Upper lobe of left lung (tissue), 6 donors: ENCODE measurements around the gene FGF12. TPM values are rescaled to one million over a fixed set of nuclear protein-coding genes. Genes with fewer than 3 reads are reported as not detected.

ENCODE experiments used
- ATAC-seq, 2 donors: fragments of 200-7000 bp; cut with Tn5 transposase; one replicate each; pipeline ENCODE4 v1.9.1; 2022; ENCODE audit warnings: mild to moderate bottlenecking in 2 of 2, moderate library complexity in 2 of 2; ENCODE audit not compliant: low FRiP score in 2 of 2
- DNase-seq, 2 donors: peaks; one replicate each; pipeline ENCODE4 v3.0.0-alpha.2; 2019 to 2020
- H3K27ac ChIP-seq, 4 donors: fragments of 200-600 bp; sonication (generic); one replicate each; pipeline ENCODE4 v1.5.1; 2016 to 2019
- H3K27me3 ChIP-seq, 4 donors: fragments of 200-600 bp; sonication (generic); one replicate each; pipeline ENCODE4 v1.5.1; 2017 to 2019
- H3K36me3 ChIP-seq, 4 donors: fragments of 200-600 bp; sonication (generic); one replicate each; pipeline ENCODE4 v1.5.1; 2016 to 2019
- H3K4me1 ChIP-seq, 4 donors: fragments of 200-600 bp; sonication (generic); one replicate each; pipeline ENCODE4 v1.5.1; 2018 to 2019
- H3K4me3 ChIP-seq, 4 donors: fragments of 200-600 bp; sonication (generic); one replicate each; pipeline ENCODE4 v1.5.1; 2017 to 2019; ENCODE audit warnings: mild to moderate bottlenecking in 2 of 4, moderate library complexity in 1 of 4
- H3K9me3 ChIP-seq, 4 donors: fragments of 200-600 bp; sonication (generic); one replicate each; pipeline ENCODE4 v1.5.1; 2018 to 2019
- CTCF ChIP-seq, 6 experiments: fragments of 450-650 bp in 4 of 6; fragments of 200-600 bp in 2 of 6; sonication (generic) in 2 of 6; IDR thresholded peaks; one replicate each; pipeline ENCODE4 v1.5.1; 2016 to 2019; ENCODE audit warnings: antibody characterized with exemption in 6 of 6
- EP300 ChIP-seq, 4 donors: sonication (generic); formaldehyde crosslinking; IDR thresholded peaks; one replicate each; pipeline ENCODE4 v1.5.1; 2017; ENCODE audit warnings: antibody characterized with exemption in 4 of 4, control low read depth in 2 of 4
- POLR2A ChIP-seq, 4 donors: fragments of 450-650 bp; IDR thresholded peaks; one replicate each; pipeline ENCODE4 v1.5.1; 2016 to 2017; ENCODE audit warnings: antibody characterized with exemption in 4 of 4, mild to moderate bottlenecking in 2 of 4
- POLR2AphosphoS5 ChIP-seq, 2 donors: sonication (generic); formaldehyde crosslinking; IDR thresholded peaks; one replicate each; pipeline ENCODE4 v1.5.1; 2017; ENCODE audit warnings: antibody characterized with exemption in 2 of 2
- WGBS, 2 donors: methylation state at CpG; one replicate each; pipeline ENCODE4 v1.1.5; 2017 to 2018; 5-methylcytosine and 5-hydroxymethylcytosine counted together
- total RNA-seq, 6 donors: library from RNA; depleted of rRNA in 4 of 6; stranded (reverse); fragments of >200 nt in 4 of 6; gene quantifications; one replicate each; pipeline versions ENCODE4 v1.1.0 to v1.2.1, GENCODE V29; 2016 to 2021
- donor health status: DM: no; HTN: no; CAD: no; lungs with moderate emphysema.
- donor health status: DM: no; HTN: yes; CAD: no; lungs with severe emphysema.

FGF12 gene
- total RNA-seq, 6 donors from 2014 or later: 0.83 to 5.3 (median 2.2) TPM

- Histone ChIP-seq H3K36me3 (no peaks in the 10 kb centered on the region), H3K4me3 (no peak overlapping the region), H3K27me3 (no peaks in the 10 kb centered on the region), H3K9me3 (no peaks in the 10 kb centered on the region), H3K27ac (no peak overlapping the region), H3K4me1 (no peaks in the 10 kb centered on the region)
- 90 to 100% methylated on average over 1 of the region's 1 CpG for WGBS, 2 donors
- no peak for TF ChIP-seq CTCF (IDR thresholded peaks at IDR 0.05)
- no peak for TF ChIP-seq EP300 (IDR thresholded peaks at IDR 0.05)
- no peak for TF ChIP-seq POLR2AphosphoS5 (IDR thresholded peaks at IDR 0.05)
- TF ChIP-seq POLR2A (IDR thresholded peaks at IDR 0.05): no peak
- DNase-seq (no peak), ATAC-seq (no peak)
These were observed 427.4 kb downstream of the FGF12 start for GRCh38 chr3:192299921-192300320.

GRCh38 chr3:192296845-192297244 lies 430.5 kb downstream of the FGF12 start:
- TF ChIP-seq EP300 (IDR thresholded peaks at IDR 0.05): no peak
- ATAC-seq: no peak
- no peak overlapping the region for H3K27ac ChIP-seq
- no peaks in the 10 kb centered on the region for H3K4me1 ChIP-seq
- H3K36me3 ChIP-seq: no peaks in the 10 kb centered on the region
- no peak overlapping the region for H3K4me3 ChIP-seq
- no peaks in the 10 kb centered on the region for H3K27me3 ChIP-seq
- 94 to 96% methylated on average over 4 of the region's 4 CpGs for WGBS, 2 donors
- DNase-seq: no peak
- H3K9me3 ChIP-seq: no peaks in the 10 kb centered on the region

GRCh38 chr3:192284443-192285072 lies 442.8 kb downstream of the FGF12 start:
- H3K4me1 ChIP-seq: no peaks in the 10 kb centered on the region
- DNase-seq (no peak), ATAC-seq (no peak)
- H3K4me3 ChIP-seq: no peak overlapping the region
- WGBS, 2 donors: 98 to 100% methylated on average over 2 of the region's 2 CpGs
- H3K36me3 ChIP-seq: no peaks in the 10 kb centered on the region
- no peaks in the 10 kb centered on the region for H3K27me3 ChIP-seq
- no peaks in the 10 kb centered on the region for H3K9me3 ChIP-seq
- H3K27ac ChIP-seq: no peak overlapping the region
- TF ChIP-seq EP300 (IDR thresholded peaks at IDR 0.05) (no peak), CTCF (IDR thresholded peaks at IDR 0.05) (no peak), POLR2A (IDR thresholded peaks at IDR 0.05) (no peak), POLR2AphosphoS5 (IDR thresholded peaks at IDR 0.05) (no peak)

- H3K27ac ChIP-seq: no peak overlapping the region
- WGBS, 2 donors: 63 to 68% methylated on average over 4 to 6 of the region's 6 CpGs
- ATAC-seq (no peak), DNase-seq (no peak)
- no peak overlapping the region for H3K4me3 ChIP-seq
- no peaks in the 10 kb centered on the region for H3K4me1 ChIP-seq
- TF ChIP-seq POLR2AphosphoS5 (IDR thresholded peaks at IDR 0.05) (no peak), POLR2A (IDR thresholded peaks at IDR 0.05) (no peak), CTCF (IDR thresholded peaks at IDR 0.05) (no peak), EP300 (IDR thresholded peaks at IDR 0.05) (no peak)
- no peaks in the 10 kb centered on the region for H3K9me3 ChIP-seq
- H3K36me3 ChIP-seq: no peaks in the 10 kb centered on the region
- H3K27me3 ChIP-seq: no peaks in the 10 kb centered on the region
These were observed 446.0 kb downstream of the FGF12 start for GRCh38 chr3:192281207-192281880.

GRCh38 chr3:192279664-192280063 lies 447.7 kb downstream of the FGF12 start:
- H3K27ac ChIP-seq: no peak overlapping the region
- DNase-seq (no peak), ATAC-seq (no peak)
- H3K36me3 ChIP-seq: no peaks in the 10 kb centered on the region
- H3K4me3 ChIP-seq: no peak overlapping the region
- no peaks in the 10 kb centered on the region for H3K9me3 ChIP-seq
- WGBS, 2 donors: 74 to 88% methylated on average over 1 of the region's 1 CpG
- no peaks in the 10 kb centered on the region for H3K27me3 ChIP-seq
- TF ChIP-seq POLR2AphosphoS5 (IDR thresholded peaks at IDR 0.05) (no peak), POLR2A (IDR thresholded peaks at IDR 0.05) (no peak), CTCF (IDR thresholded peaks at IDR 0.05) (no peak), EP300 (IDR thresholded peaks at IDR 0.05) (no peak)
- H3K4me1 ChIP-seq: no peaks in the 10 kb centered on the region
